Measurements from ENCODE around the gene KRR1. TPM values are rescaled to one million over a fixed set of nuclear protein-coding genes. Genes with fewer than 3 reads are reported as not detected.

Gene KRR1
- total RNA-seq, 3 donors from 2014 or later (not counting 1 experiment from before 2014, with no cell fraction given), result 101 to 112 (median 106) TPM

GRCh38 chr12:75556311-75556899, 45.0 kb upstream of the KRR1 start:
- DNase-seq (no peak), ATAC-seq (no peak)
- H3K27ac Mint-ChIP-seq, result no peak overlapping the region
- intact Hi-C loops (cut with micrococcal nuclease), result no loop called here
- no peaks in the 10 kb centered on the region for H3K27me3 ChIP-seq (ENCODE audit: control insufficient read depth, insufficient read depth, low read length)
- no peaks in the 10 kb centered on the region for H3K4me1 ChIP-seq (ENCODE audit: control insufficient read depth, insufficient read depth, low read length)
- no peak for TF ChIP-seq CTCF (IDR thresholded peaks at IDR 0.05)
- H3K4me1 Mint-ChIP-seq, result no peaks in the 10 kb centered on the region
- H3K36me3 Mint-ChIP-seq, result no peaks in the 10 kb centered on the region
- no peaks in the 10 kb centered on the region for H3K36me3 ChIP-seq (ENCODE audit: control insufficient read depth, insufficient read depth, low read length)
- peaks cover 9 to 38% of the 10 kb centered on the region in 2 donors for H3K27me3 Mint-ChIP-seq (ENCODE audit: low read depth in 2 of 2)
- H3K9me3 ChIP-seq (ENCODE audit: control insufficient read depth, insufficient read depth, low read length), result no peaks in the 10 kb centered on the region
- no peak overlapping the region for H3K4me3 ChIP-seq (ENCODE audit: low read length)
- H3K4me3 Mint-ChIP-seq, result no peak overlapping the region
- WGBS (ENCODE audit: insufficient coverage), result no CpG with 5 or more reads among the region's 3 CpGs
- no peak overlapping the region for H3K27ac ChIP-seq (ENCODE audit: low read length)
- no peaks in the 10 kb centered on the region for H3K9me3 Mint-ChIP-seq

GRCh38 chr12:75554556-75554880, 43.1 kb upstream of the KRR1 start:
- peaks cover 12 to 37% of the 10 kb centered on the region in 2 donors for H3K27me3 Mint-ChIP-seq (ENCODE audit: low read depth in 2 of 2)

GRCh38 chr12:75553836-75554555, 42.6 kb upstream of the KRR1 start:
- Mint-ChIP-seq H3K27ac (no peak overlapping the region), H3K27me3 (ENCODE audit: low read depth in 2 of 2) (peaks cover 12 to 37% of the 10 kb centered on the region in 2 donors), H3K4me1 (no peaks in the 10 kb centered on the region), H3K36me3 (no peaks in the 10 kb centered on the region), H3K4me3 (no peak overlapping the region), H3K9me3 (no peaks in the 10 kb centered on the region)
- Histone ChIP-seq H3K27ac (ENCODE audit: low read length) (no peak overlapping the region), H3K27me3 (ENCODE audit: control insufficient read depth, insufficient read depth, low read length) (peaks cover 2% of the 10 kb centered on the region), H3K9me3 (ENCODE audit: control insufficient read depth, insufficient read depth, low read length) (no peaks in the 10 kb centered on the region), H3K4me1 (ENCODE audit: control insufficient read depth, insufficient read depth, low read length) (no peaks in the 10 kb centered on the region), H3K4me3 (ENCODE audit: low read length) (no peak overlapping the region), H3K36me3 (ENCODE audit: control insufficient read depth, insufficient read depth, low read length) (no peaks in the 10 kb centered on the region)
- TF ChIP-seq CTCF (IDR thresholded peaks at IDR 0.05), result no peak
- DNase-seq (no peak), ATAC-seq (no peak)
- intact Hi-C loops (cut with micrococcal nuclease), result no loop called here
- 57% methylated on average over 2 of the region's 3 CpGs for WGBS (ENCODE audit: insufficient coverage)

More at GRCh38 chr12:75554556-75554880, 43.1 kb upstream of the KRR1 start:
- Histone ChIP-seq H3K9me3 (ENCODE audit: control insufficient read depth, insufficient read depth, low read length) (no peaks in the 10 kb centered on the region), H3K27me3 (ENCODE audit: control insufficient read depth, insufficient read depth, low read length) (peaks cover 1% of the 10 kb centered on the region), H3K4me1 (ENCODE audit: control insufficient read depth, insufficient read depth, low read length) (no peaks in the 10 kb centered on the region), H3K36me3 (ENCODE audit: control insufficient read depth, insufficient read depth, low read length) (no peaks in the 10 kb centered on the region), H3K4me3 (ENCODE audit: low read length) (no peak overlapping the region), H3K27ac (ENCODE audit: low read length) (no peak overlapping the region)
- TF ChIP-seq CTCF (IDR thresholded peaks at IDR 0.05), result no peak
- ATAC-seq, result no peak
- H3K36me3 Mint-ChIP-seq, result no peaks in the 10 kb centered on the region
- no peak for DNase-seq
- no peaks in the 10 kb centered on the region for H3K9me3 Mint-ChIP-seq
- H3K4me1 Mint-ChIP-seq, result no peaks in the 10 kb centered on the region
- intact Hi-C loops (cut with micrococcal nuclease), result no loop called here
- H3K4me3 Mint-ChIP-seq, result no peak overlapping the region
- WGBS (ENCODE audit: insufficient coverage), result 100% methylated on average over 1 of the region's 1 CpG
- H3K27ac Mint-ChIP-seq, result no peak overlapping the region

Measured in natural killer cell (primary cell).